PC-9 (cell line): ENCODE measurements around the gene NUMB.

Source experiments
- EZH2 ChIP-seq: fragments of 200-600 bp; sonication (generic); IDR thresholded peaks from 2 replicates; pipeline ENCODE4 v1.8.0; 2017; ENCODE audit warnings: antibody characterized with exemption, low read depth
- TF ChIP-seq, protein P1 (sequence below): fragments of 200-600 bp; sonication (generic); conservative IDR thresholded peaks from 2 replicates; pipeline ENCODE4 v1.6.1; 2017; ENCODE audit warnings: mixed run types, antibody characterized with exemption, mild to moderate bottlenecking, moderate library complexity

DNA sequence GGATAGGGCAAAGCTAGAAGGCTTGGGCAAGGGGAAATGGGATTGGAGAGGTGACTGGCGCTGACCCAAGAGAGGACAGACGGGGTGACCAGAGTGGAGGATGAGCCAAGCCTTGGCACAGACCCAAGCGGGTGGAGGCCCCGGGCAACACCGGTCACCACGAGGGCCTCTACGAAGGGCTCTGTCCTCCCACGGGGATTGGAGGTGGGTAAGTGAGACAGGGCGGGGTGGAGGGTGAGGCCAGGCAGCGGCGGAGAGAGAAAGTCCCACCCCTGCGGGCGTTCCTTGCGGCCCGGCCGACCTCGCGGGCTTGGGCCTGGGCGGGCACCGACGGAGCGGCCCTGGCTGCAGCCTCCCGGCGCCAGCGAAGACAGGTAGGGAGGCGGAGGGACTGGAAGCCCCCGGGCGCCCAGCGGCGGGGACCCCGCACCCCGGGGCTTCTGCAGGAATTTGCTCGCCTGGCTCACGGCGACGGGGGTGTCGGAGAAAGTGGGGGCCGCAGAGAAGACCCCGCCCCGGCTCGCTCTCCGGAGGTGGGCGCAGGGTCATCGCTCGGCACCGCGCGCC is 221.0 kb downstream of the NUMB start, which contains the start of gene PAPLN:
- TF ChIP-seq, protein P1, sequence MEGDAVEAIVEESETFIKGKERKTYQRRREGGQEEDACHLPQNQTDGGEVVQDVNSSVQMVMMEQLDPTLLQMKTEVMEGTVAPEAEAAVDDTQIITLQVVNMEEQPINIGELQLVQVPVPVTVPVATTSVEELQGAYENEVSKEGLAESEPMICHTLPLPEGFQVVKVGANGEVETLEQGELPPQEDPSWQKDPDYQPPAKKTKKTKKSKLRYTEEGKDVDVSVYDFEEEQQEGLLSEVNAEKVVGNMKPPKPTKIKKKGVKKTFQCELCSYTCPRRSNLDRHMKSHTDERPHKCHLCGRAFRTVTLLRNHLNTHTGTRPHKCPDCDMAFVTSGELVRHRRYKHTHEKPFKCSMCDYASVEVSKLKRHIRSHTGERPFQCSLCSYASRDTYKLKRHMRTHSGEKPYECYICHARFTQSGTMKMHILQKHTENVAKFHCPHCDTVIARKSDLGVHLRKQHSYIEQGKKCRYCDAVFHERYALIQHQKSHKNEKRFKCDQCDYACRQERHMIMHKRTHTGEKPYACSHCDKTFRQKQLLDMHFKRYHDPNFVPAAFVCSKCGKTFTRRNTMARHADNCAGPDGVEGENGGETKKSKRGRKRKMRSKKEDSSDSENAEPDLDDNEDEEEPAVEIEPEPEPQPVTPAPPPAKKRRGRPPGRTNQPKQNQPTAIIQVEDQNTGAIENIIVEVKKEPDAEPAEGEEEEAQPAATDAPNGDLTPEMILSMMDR, result no peak
- TF ChIP-seq EZH2, result no peak
